Measurements from ENCODE around the gene GGT5.

Gene GGT5

GRCh38 chr22:24178021-24178431 is 66.9 kb downstream of the GGT5 start:
- no peak overlapping the region for H3K4me3 ChIP-seq (replicated peaks; ENCODE audit: low read depth, low read length)
- no peak for TF ChIP-seq CTCF (IDR thresholded peaks at IDR 0.05; ENCODE audit: low read depth, low read length, missing control alignments)
- DNase-seq (ENCODE audit: extremely low read depth, low read depth), result no peak

- DNase-seq (ENCODE audit: extremely low read depth, low read depth), result no peak
- no peak for TF ChIP-seq CTCF (IDR thresholded peaks at IDR 0.05; ENCODE audit: low read depth, low read length, missing control alignments)
- H3K4me3 ChIP-seq (replicated peaks; ENCODE audit: low read depth, low read length), result no peak overlapping the region
These were observed 67.4 kb downstream of the GGT5 start for GRCh38 chr22:24177456-24177855.

- no peak for DNase-seq (ENCODE audit: extremely low read depth, low read depth)
- H3K4me3 ChIP-seq (replicated peaks; ENCODE audit: low read depth, low read length), result no peak overlapping the region
- no peak for TF ChIP-seq CTCF (IDR thresholded peaks at IDR 0.05; ENCODE audit: low read depth, low read length, missing control alignments)
These were observed 67.8 kb downstream of the GGT5 start for GRCh38 chr22:24177045-24177444.

- TF ChIP-seq CTCF (IDR thresholded peaks at IDR 0.05; ENCODE audit: low read depth, low read length, missing control alignments), result no peak
- H3K4me3 ChIP-seq (replicated peaks; ENCODE audit: low read depth, low read length), result no peak overlapping the region
- DNase-seq (ENCODE audit: extremely low read depth, low read depth), result no peak
These were observed 68.3 kb downstream of the GGT5 start for GRCh38 chr22:24176630-24177029.

GRCh38 chr22:24176040-24176439 is 68.8 kb downstream of the GGT5 start:
- no peak overlapping the region for H3K4me3 ChIP-seq (replicated peaks; ENCODE audit: low read depth, low read length)
- no peak for DNase-seq (ENCODE audit: extremely low read depth, low read depth)
- no peak for TF ChIP-seq CTCF (IDR thresholded peaks at IDR 0.05; ENCODE audit: low read depth, low read length, missing control alignments)

- no peak for DNase-seq (ENCODE audit: extremely low read depth, low read depth)
- H3K4me3 ChIP-seq (replicated peaks; ENCODE audit: low read depth, low read length), result no peak overlapping the region
- TF ChIP-seq CTCF (IDR thresholded peaks at IDR 0.05; ENCODE audit: low read depth, low read length, missing control alignments), result peak; percentile 95
These were observed 69.6 kb downstream of the GGT5 start for GRCh38 chr22:24175160-24175808.

- no peak for TF ChIP-seq CTCF (IDR thresholded peaks at IDR 0.05; ENCODE audit: low read depth, low read length, missing control alignments)
- H3K4me3 ChIP-seq (replicated peaks; ENCODE audit: low read depth, low read length), result no peak overlapping the region
- no peak for DNase-seq (ENCODE audit: extremely low read depth, low read depth)
These were observed 73.1 kb downstream of the GGT5 start for GRCh38 chr22:24171822-24172221.

Data from HFF-Myc (cell line).